Skeletal muscle cell (primary cell): Measurements from ENCODE around the gene CFHR3.
"Not testable (repeated sequence)": the region's sequence is repeated elsewhere in the genome, so short reads cannot be mapped to it uniquely, and the experiment has no call there.

ENCODE experiments used
- DNase-seq: peaks from one replicate; pipeline ENCODE4 v3.0.0-alpha.2; 2010; ENCODE audit warnings: low read depth
- H3K4me3 ChIP-seq: 2 replicates; pipeline ENCODE4 v1.5.1; 2011; ENCODE audit warnings: low read depth, mild to moderate bottlenecking, control low read depth, low read length, moderate library complexity

CFHR3 gene

DNA sequence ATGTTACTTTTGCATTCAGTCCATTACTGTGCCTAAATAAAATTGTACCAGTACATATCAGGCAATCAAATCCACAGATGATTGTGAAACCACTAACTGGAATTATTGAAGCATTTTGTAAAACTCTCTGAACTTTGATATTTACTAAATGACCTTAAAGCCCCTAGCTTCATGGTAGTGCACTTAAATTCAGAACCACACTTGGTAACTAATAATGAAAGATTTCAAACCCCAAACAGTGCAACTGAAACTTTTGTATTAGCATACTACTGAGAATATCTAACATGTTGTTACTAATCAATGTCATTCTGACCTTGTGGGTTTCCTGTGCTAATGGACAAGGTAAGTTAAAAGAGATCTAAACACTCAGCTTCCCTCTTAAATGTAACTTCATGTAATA, at the start of gene CFHR3:
CFHR3 (plus strand) TSS at position 238 of the 400 bp plus-strand sequence; CDS start at position 285, 47 bp downstream.
- H3K4me3 ChIP-seq = no peak within 1 kb of the TSS
- no peak for DNase-seq

DNA sequence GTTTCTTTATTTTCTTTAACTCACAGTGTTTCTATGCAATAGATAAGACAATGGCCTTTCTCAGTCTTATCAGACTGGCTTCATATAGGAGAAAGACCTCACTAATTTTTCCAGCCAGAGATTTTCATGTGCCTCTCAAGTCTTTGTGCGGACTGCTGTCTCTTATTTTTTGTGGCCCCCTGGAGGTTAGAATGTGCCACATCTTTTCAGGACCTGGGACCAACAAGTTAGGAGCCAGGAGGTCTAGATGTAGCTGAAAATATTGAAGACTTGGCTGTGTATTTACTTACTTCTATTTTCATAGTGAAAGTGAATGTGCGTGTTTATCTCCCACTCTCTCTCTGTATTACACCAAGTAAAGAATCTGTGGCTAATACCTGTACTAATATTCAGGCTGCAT, 42.1 kb upstream of the CFHR3 start:
- no peak for DNase-seq
- H3K4me3 ChIP-seq = no peak overlapping the region

DNA sequence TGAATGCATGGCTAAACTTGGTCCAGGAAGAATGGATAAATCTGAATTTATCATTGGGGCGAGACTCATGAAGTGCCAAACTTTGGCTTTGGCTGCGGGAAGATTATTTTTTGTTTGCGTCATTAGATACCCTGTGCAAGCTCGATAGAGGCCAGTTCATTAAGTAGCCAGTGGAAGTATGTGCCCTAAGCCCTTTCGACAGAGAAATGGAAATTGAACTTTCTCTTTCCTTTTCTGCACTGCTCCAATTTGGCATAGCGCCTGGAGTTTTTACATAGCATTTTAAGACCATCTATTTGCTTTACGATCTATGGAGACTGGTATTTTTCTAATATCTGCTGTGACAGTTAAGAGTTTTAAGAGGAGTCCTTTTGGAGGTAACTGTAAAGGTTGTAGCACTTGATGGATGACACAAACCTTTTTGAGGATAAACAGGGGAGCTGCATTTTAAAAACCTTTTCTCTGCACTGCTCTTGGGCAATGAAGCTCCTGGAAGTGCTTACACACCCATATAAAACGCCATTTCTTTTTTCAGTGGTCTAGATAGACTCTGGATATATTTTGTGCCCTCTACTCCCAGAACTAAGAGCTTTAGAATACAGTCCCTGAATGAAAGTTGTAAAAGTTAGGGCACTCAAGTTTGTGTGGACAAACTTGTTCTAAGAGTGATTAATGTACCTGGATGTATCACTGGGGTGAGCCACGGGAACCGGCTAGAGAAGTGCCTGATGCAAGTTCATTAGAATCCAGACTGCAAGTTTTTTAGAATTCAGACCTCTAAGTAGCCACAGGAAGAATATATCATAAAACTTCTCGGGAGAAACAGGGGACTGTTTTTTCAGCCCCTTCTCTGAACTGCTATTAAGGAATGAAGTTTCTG, 41.3 kb upstream of the CFHR3 start:
- H3K4me3 ChIP-seq = no peak overlapping the region
- DNase-seq = no peak

DNA sequence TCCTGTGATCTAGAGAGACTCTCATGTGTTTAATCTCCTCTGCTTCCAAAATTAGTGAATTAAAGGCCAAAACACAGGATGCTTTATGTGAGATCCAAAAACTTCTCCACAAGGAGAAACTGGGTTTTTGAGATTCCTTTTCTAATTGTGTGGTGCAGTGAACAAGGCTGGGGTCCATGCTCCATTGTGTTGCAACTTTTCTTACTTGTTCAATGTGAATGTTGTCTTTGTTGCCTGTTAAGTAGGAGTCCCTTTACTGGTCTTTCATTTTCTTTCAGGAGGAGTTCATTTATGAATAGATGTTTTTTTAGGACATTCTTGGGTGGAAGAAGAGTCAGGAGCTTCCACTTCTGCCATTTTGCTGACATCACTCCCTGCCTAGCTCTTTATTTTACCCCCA, 40.6 kb upstream of the CFHR3 start:
- no peak for DNase-seq
- no peak overlapping the region for H3K4me3 ChIP-seq

DNA sequence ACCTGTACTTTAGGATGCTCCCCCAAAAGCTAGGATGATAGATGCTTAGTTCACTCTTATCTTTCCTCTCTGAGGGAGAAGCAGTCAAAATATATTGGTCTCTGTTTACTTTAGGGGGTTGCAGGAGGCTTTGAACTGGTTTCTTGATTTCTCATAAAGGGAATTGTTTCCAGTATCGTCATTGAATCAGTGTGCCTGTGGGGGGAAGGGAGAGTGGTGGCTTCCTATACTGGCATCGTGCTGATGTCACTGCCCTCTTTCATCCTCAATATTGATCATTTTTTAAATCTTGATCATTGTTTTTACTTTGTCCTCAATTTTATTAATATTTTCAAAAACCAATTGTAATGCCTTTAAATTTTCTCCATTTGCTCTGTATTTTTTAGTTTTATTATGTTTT, 40.2 kb upstream of the CFHR3 start:
- DNase-seq = no peak
- no peak overlapping the region for H3K4me3 ChIP-seq

DNA sequence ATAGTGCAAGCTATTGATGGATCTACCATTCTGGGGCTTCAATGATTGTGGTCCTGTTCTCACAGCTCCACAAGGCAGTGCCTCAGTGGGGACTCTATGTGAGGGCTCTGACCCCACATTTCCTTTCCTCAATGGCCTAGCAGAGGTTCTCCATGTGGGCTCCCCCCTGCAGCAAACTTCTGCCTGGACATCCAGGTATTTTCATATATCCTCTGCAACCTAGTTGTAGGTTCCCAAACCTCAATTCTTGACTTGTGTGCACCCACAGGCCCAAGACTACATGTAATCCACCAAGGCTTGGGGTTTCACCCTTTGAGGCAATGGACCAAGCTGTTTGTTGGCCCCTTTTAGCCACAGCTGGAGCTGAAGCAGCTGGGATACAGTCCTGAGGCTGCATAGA, 35.9 kb upstream of the CFHR3 start:
- no peak for DNase-seq
- H3K4me3 ChIP-seq = no peak overlapping the region

DNA sequence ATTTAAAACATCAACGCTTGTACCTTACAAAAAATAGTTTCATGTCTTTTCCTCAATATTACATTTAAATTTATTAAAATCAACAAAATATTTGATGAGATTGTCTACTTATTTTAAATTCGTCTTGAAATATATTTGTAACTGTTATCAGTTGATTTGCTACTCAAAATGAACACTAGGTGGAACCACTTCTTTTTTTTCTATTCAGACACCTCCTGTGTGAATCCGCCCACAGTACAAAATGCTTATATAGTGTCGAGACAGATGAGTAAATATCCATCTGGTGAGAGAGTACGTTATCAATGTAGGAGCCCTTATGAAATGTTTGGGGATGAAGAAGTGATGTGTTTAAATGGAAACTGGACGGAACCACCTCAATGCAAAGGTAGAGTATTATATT, 31.4 kb upstream of the CFHR3 start:
- not testable (repeated sequence) for H3K4me3 ChIP-seq
- peak; percentile 27 for DNase-seq

DNA sequence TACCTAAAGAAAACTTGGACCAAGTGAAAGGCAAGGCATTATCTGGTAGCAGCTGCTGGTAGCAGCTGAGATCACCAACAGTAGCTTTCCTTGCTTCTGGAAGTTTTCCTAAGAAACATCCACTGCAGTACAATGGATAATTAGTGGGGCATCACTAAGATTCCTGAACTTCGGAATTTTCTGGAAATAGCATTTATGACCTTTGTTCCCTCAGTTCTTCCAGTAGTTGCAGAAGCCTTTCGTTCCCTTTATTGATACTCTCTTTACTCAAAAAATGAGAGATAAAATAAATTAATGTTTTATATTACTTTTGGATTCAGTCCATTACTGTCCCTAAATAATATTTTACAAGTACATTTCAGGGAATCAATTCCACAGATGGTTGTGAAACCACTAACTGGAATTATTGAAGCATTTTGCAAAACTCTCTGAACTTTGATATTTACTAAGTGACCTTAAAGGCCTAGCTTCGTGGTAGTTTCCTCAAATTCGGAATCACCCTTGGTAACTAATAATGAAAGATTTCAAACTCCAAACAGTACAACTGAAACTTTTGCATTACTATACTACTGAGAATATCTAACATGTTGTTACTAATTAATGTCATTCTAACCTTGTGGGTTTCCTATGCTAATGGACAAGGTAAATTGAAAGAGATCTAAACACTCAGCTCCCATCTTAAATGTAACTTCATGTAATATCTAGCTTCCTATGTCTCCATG, 9.5 kb upstream of the CFHR3 start:
- not testable (repeated sequence) for DNase-seq, H3K4me3 ChIP-seq

DNA sequence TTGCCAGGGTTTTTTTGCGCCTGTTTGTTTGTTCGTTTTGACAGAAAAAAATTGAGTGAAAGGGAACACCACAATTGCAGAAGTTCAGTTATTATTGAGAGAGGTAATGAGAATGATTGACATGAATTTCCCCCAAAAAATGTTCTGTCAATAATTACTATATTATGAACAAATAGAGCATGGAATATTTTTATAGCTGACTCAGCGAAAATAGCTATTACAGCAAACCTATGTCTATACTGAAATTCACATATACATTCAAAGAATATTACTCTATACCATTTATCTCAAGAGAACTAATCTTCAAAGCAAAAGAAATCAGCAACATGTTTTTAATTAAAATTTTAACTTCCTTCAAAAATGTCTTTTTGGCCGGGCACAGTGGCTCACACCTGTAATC, 4.8 kb upstream of the CFHR3 start:
- not testable (repeated sequence) for H3K4me3 ChIP-seq, DNase-seq

DNA sequence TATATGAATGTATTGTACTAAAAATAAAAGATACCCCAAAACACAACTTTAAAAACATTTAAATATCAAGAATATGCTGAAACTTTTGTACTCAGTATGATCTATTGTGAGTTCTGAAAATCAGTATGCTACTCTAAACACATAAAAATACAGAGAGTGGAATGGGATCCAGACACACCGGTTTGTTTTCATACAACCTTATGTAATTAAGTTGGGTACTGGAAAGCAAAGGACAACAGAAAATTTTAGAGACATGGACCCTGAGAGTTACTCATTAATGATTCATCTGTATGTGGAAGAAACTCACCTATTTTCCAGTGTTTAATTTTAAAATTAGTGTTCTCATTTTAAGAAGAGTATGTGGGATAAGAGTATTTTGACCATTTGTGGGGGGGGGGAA, 927 bp upstream of the CFHR3 start:
- no peak overlapping the region for H3K4me3 ChIP-seq
- DNase-seq = no peak

DNA sequence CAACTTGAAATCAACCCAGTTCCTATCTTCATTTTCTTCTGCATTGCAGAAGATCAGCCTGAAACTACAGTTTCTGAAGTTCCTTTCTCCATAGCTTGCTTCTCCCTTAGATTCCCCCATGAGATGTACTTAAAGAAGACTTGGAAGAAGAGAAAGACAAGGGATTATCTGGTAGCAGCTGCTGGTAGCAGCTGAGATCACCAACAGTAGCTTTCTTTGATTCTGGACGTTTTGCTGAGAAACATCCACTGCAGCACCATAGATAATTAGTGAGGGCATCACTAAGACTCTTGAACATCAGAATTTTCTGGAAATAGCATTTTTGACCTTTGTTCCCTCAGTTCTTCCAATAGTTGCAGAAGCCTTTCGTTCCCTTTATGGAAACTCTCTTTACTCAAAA, 465 bp upstream of the CFHR3 start:
- no peak for DNase-seq
- no peak overlapping the region for H3K4me3 ChIP-seq

DNA sequence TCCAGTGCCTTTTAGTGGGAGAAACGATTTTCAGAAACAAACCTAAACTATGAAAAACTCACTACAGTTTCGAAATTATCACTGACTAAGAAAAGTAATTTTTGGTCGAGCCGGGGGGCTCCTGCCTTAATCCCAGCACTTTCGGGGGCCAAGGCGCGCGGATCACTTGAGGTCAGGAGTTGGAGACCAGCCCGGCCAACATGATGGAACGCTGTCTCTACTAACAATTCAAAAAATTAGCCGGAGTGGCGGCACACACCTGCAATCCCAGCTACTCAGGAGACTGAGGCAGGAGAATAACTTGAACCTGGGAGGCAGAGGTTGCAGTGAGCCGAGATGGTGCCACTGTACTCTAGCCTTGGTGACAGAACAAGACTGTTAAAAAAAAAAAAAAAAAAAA, 3.0 kb downstream of the CFHR3 start:
- H3K4me3 ChIP-seq = no peak overlapping the region
- DNase-seq = no peak

DNA sequence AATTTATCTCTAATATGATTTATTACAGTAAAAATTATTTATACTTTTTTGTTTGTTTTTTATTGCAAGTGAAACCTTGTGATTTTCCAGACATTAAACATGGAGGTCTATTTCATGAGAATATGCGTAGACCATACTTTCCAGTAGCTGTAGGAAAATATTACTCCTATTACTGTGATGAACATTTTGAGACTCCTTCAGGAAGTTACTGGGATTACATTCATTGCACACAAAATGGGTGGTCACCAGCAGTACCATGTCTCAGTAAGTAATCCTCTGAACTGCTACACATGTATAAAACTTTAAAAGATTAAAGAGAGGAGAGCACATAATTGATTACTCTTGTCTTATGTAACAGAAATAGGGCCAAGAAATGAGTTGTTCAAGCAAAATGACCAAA, 4.5 kb downstream of the CFHR3 start:
- no peak for DNase-seq
- no peak overlapping the region for H3K4me3 ChIP-seq

DNA sequence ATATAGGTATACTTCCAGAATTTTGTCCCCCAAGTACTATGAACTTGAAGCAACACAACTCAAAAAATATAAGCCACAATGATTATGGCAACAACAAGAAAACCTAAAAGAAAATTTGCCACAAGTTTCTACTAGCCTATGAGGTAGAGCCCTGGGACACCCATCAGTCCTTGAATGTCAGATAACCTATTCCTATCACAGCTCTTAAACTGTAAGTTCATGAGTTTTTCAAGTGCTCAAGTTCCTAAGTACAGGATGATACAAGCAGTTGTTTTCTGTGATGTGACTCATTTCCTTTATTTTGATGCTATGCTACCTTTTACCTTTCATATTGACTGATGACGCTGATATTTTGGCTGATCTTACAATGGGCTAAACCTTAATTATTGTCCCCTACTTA, 16.6 kb downstream of the CFHR3 start:
- H3K4me3 ChIP-seq, DNase-seq: not testable (repeated sequence)

DNA sequence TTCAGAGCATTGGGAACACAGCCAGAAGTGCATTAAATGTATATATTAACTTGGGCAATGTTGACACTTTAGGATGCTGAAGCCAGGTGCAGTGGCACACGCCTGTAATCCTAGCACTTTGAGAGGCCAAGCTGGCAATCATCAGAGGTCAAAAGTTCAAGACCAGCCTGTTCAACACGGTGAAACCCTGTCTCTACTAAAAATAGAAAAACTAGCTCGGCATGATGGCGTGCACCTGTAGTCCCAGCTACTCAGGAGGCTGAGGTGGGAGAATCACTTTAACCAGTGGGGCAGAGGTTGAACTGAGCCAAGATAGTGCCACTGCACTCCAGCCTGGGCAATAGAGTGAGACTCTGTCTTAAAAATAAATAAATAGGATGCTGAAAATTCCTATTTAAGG, 19.5 kb downstream of the CFHR3 start:
- not testable (repeated sequence) for DNase-seq, H3K4me3 ChIP-seq

DNA sequence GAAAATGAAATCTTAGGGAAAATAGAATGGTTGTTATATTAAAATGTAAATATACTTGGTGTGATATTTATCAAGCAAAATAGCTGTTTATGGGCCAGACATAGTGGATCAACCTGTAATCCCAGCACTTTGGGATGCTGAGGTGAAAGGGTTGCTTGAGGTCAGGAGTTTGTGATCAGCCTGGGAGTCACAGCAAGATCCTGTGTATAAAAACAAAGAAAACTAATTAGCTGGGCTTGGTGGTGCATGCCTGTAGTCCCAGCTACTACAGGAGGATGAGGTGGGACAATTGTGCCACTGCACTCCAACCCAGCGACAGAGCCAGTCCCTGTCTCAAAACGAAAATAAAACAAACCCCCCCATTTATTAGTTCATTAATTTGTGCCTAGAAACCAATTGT, 23.3 kb downstream of the CFHR3 start:
- no peak overlapping the region for H3K4me3 ChIP-seq
- DNase-seq = no peak

DNA sequence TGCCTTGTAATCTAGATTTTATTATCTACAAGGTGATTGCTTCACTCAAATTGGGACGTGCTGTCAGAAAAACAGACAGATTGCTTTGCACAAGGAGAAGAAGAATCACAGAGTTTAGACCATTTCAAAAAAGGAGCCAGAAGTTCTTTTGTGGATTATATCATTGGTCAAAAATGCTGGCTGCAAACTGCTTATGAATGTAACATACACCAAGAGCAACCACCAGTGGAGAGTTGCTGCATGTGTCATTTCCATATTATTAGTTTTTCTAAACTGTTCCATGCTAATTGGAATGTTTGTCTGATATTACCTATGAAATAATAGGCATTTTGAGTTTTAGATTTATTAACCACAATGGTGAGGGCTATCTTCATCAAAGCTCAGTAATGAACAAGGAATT, 27.3 kb downstream of the CFHR3 start:
- DNase-seq, H3K4me3 ChIP-seq: not testable (repeated sequence)

DNA sequence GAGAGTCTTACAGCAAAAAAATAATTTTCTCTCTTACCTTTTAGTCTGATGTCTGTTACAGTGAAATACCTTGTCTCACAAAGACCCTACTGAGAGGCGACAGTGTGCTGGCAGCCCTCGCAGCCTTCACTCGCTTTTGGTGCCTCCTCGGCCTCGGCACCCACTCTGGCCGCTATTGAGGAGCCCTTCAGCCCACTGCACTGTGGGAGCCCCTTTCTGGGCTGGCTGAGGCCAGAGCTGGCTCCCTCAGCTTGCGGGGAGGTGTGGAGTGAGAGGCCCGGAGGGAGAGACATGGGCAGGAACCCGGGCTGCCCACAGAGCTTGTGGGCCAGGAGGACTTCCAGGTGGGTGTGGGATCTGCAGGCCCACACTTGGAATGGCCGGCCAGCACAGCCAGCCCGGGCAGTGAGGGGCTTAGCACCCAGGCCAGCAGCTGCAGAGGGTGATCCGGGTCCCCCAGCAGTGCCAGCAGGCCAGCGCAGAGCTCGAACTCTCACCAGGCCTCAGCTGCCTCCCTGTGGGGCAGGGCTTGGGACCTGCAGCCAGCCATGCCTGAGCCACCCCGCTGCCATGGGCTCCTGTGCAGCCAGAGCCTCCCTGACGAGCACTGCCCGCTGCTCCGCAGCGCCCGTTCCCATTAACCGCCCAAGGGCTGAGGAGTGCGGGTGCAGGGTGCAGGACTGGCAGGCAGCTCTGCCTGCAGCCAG, 34.0 kb downstream of the CFHR3 start:
- H3K4me3 ChIP-seq = no peak overlapping the region
- no peak for DNase-seq

DNA sequence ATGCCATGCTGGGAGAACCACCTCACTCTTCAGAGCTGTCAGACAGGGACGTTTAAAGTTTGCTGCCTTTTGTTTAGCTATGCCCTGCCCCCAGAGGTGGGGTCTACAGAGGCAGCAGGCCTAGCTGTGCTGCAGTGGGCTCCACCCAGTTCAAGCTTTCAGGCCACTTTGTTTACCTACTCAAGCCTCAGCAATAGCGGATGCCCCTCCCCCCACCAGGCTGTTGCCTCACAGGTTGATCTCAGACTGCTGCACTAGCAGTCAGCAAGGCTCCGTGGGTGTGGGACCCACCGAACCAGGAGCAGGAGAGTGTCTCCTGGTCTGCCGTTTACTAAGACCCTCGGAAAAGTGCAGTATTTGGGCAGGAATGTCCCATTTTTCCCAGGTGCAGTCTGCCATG, 42.8 kb downstream of the CFHR3 start:
- not testable (repeated sequence) for H3K4me3 ChIP-seq, DNase-seq

DNA sequence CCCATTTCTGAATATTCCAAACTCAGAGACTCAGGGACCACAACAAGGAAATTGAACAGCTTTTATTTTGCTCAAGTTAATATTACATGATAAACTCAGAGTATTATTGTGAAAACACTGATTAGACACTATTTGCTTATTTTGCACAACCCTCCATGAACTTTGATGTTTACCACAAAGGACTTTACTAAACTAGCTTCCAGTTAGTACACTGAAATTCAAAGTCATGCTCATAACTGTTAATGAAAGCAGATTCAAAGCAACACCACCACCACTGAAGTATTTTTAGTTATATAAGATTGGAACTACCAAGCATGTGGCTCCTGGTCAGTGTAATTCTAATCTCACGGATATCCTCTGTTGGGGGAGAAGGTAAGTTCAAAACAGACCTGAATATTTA, 44.9 kb downstream of the CFHR3 start, which contains the start of gene CFHR1:
CFHR1 (plus strand) TSS at position 201 of the 400 bp plus-strand sequence; CDS start at position 315, 114 bp downstream.
- not testable (repeated sequence) for H3K4me3 ChIP-seq, DNase-seq
